Measurements from ENCODE around the gene SPRED1.

The SPRED1 gene

GRCh38 chr15:38367476-38367875 is 114.8 kb downstream of the SPRED1 start:
- FAIRE-seq: no peak

GRCh38 chr15:38369936-38370478 is 117.4 kb downstream of the SPRED1 start:
- no peak for FAIRE-seq

DNA sequence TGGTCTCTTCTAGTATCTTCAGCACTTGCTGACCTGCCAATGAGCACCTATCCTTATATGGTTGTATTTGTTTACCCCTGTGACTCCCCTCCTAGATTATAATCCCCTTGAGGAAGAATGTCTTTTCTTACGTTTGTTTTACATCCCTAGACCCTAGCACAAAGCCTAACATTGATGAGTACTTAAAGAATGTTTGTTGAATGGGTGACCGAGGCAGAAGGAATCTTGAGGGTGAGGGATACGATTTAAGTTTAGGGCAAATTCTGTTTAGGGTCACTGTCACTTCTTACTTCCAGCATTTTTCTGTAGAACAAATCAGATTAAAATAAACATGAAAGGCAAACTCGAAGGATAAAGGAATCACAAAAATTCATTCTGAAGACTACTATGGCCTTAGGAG is 120.4 kb downstream of the SPRED1 start:
- FAIRE-seq: no peak

GRCh38 chr15:38374029-38374428 is 121.4 kb downstream of the SPRED1 start:
- FAIRE-seq: no peak

DNA sequence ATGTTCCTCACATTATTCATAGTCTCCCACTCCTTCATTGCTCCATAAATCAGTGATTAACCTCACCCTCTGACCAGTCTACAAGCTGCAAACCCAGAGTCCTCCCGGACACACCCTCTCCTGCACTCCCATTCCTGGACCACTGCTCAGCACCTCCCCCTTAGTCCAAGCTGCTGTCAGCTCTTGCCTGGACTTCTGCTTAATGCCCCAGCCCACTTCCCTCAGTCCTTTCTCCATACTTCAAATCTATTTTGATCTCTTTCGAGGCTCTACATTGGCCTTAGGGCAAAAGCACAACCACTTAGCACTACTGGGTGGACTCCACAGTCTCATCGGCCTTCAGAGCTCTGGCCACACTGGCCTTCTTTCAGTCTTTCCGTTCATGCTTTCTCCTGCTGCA is 121.9 kb downstream of the SPRED1 start:
- FAIRE-seq: no peak

DNA sequence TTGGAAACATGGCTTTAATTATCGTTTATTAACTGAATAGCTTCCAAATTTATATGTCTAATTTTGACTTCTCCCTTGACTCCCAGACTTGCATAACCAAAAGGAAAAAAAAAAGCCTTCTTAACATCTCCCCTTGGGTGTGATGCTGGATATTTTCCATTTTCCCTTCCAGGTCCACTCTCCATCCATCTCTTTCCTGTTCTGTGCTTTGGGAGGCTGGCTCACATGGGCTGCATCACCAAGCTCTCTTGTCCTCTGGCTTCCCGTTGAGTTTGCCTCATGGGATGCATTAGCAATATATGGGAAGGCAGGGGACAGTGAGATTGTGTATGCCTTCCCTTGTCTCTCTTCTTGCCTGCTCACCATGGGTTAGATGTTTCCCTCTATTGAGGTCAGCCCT is 123.4 kb downstream of the SPRED1 start:
- no peak for FAIRE-seq

DNA sequence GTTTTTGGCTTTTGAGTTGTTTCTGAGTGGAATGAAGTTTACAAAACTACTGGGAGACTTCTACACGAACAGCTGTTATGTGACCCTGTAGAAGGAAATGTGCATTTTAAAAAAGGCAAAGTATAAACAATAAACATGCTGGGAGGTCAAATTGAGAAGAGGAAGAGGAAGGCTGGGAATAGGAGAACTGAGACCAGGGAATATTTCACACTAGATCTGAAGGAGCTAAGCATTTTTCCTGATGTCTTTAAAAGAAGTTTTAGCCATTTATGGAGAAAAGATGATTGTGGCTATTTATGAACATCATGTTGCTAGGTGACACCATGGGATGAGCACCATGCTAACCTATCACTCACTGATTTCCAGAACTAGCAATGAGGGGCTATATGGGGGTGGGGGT is 125.0 kb downstream of the SPRED1 start:
- FAIRE-seq: no peak

DNA sequence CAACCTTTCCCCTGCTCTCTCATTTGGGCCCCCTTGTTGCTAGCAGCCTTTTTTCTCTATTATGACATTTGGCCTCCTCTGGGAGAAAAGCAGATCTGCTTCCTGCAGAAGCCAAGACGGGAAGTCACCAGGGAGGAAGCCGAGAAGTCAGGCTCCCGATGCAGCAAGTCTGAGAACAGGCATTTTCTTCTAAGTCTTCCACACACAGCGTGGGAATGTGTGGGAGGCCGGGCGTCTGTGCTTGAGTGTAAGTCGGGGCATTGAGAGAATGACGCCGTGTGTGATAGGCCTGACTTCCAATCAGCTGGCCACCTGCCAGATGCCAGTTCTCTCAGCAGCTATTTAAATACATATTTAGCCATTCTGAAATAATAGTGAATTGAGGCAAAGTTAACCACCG is 125.5 kb downstream of the SPRED1 start:
- FAIRE-seq: no peak

GRCh38 chr15:38389924-38390542 is 137.4 kb downstream of the SPRED1 start:
- peak; percentile 75 for FAIRE-seq

- FAIRE-seq: no peak
Observed at GRCh38 chr15:38391191-38391590, 138.6 kb downstream of the SPRED1 start.

DNA sequence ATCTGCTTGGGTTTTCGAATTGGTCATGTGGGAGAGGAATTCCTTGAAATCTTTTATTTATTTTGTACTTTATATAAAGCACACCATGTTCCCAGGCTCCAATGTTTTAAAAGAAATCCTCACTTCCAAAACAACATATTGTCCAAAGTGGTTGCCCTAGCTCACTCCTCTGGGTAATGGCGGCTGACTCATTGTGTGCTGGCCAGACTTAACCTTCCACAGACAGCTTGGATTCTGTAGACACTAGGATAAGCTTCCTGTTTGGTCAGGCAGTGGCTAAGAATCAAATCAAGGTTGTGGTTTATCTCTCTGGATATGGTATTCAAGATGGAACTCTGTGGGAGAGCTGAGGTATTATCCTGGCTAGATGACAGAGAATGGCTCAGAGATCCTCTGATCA is 145.5 kb downstream of the SPRED1 start:
- no peak for FAIRE-seq

GRCh38 chr15:38401106-38401505 is 148.5 kb downstream of the SPRED1 start:
- no peak for FAIRE-seq

GRCh38 chr15:38401701-38402100 is 149.1 kb downstream of the SPRED1 start:
- no peak for FAIRE-seq

DNA sequence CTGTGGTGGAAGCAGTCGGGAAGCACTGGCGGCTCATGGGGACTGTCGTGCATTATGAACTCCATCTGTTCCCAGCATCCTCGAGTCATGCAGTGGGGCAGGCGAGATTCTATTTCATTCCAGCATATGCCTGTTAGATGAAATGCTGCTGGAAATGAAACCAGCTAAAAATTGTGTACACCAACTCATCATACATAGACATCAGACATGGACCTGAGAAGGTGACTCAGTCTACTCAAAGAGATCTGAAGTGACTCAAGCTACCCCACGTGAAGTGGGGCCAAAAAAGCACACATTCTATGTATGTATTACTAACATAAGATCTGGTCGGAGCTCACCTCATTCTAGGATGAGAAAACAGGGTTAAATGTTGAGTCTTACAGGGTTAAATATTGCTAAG is 153.8 kb downstream of the SPRED1 start:
- FAIRE-seq: no peak
